ENCODE measurements around the gene EPS8.

The EPS8 gene

GRCh38 chr12:15603474-15604085 lies 185.6 kb downstream of the EPS8 start:
- TF ChIP-seq CTCF (IDR thresholded peaks at IDR 0.05; ENCODE audit: control insufficient read depth, extremely low read depth, insufficient read depth) = no peak
- no peak overlapping the region for H3K4me3 ChIP-seq (ENCODE audit: low read depth, low read length)

GRCh38 chr12:15602051-15602672 lies 187.0 kb downstream of the EPS8 start:
- TF ChIP-seq CTCF (IDR thresholded peaks at IDR 0.05; ENCODE audit: control insufficient read depth, extremely low read depth, insufficient read depth) = no peak
- H3K4me3 ChIP-seq (ENCODE audit: low read depth, low read length) = no peak overlapping the region

More at GRCh38 chr12:15603474-15604085, 185.6 kb downstream of the EPS8 start:
- DNase-seq (ENCODE audit: low read depth) = no peak

GRCh38 chr12:15601210-15601800 lies 187.9 kb downstream of the EPS8 start:
- TF ChIP-seq CTCF (IDR thresholded peaks at IDR 0.05; ENCODE audit: control insufficient read depth, extremely low read depth, insufficient read depth) = no peak
- no peak overlapping the region for H3K4me3 ChIP-seq (ENCODE audit: low read depth, low read length)
- DNase-seq (ENCODE audit: low read depth) = no peak

More at GRCh38 chr12:15602051-15602672, 187.0 kb downstream of the EPS8 start:
- DNase-seq (ENCODE audit: low read depth) = no peak

- no peak for TF ChIP-seq CTCF (IDR thresholded peaks at IDR 0.05; ENCODE audit: control insufficient read depth, extremely low read depth, insufficient read depth)
Measured at GRCh38 chr12:15600223-15600935, 188.8 kb downstream of the EPS8 start.

GRCh38 chr12:15599266-15600037 lies 189.7 kb downstream of the EPS8 start:
- no peak for DNase-seq (ENCODE audit: low read depth)
- H3K4me3 ChIP-seq (ENCODE audit: low read depth, low read length) = no peak overlapping the region
- TF ChIP-seq CTCF (IDR thresholded peaks at IDR 0.05; ENCODE audit: control insufficient read depth, extremely low read depth, insufficient read depth) = no peak

More at GRCh38 chr12:15600223-15600935, 188.8 kb downstream of the EPS8 start:
- no peak for DNase-seq (ENCODE audit: low read depth)
- H3K4me3 ChIP-seq (ENCODE audit: low read depth, low read length) = no peak overlapping the region

GRCh38 chr12:15597125-15597830 lies 191.9 kb downstream of the EPS8 start:
- no peak for DNase-seq (ENCODE audit: low read depth)
- TF ChIP-seq CTCF (IDR thresholded peaks at IDR 0.05; ENCODE audit: control insufficient read depth, extremely low read depth, insufficient read depth) = no peak
- no peak overlapping the region for H3K4me3 ChIP-seq (ENCODE audit: low read depth, low read length)

Data from LNCaP clone FGC (cell line).